Left lung (tissue), 10 donors: ENCODE measurements around the gene LNX2. TPM values are rescaled to one million over a fixed set of nuclear protein-coding genes. Genes with fewer than 3 reads are reported as not detected.

Source experiments
- ATAC-seq: fragments of 200-7000 bp; cut with Tn5 transposase; one replicate; pipeline ENCODE4 v1.9.1; 2020; ENCODE audit warnings: moderate library complexity
- DNase-seq, 4 donors: peaks; one replicate each; pipeline ENCODE4 v3.0.0-alpha.2; 2013 to 2020
- H3K27ac ChIP-seq, 2 donors: fragments of 200-600 bp; sonication (generic) in 1 of 2; one replicate each; pipeline versions ENCODE4 v1.5.0 to v1.8.0; 2020 to 2021
- H3K27me3 ChIP-seq, 2 donors: fragments of 200-600 bp; sonication (generic) in 1 of 2; one replicate each; pipeline versions ENCODE4 v1.5.0 to v1.8.0; 2020 to 2021
- H3K36me3 ChIP-seq, 2 donors: fragments of 200-600 bp; sonication (generic) in 1 of 2; one replicate each; pipeline versions ENCODE4 v1.5.0 to v1.8.0; 2020 to 2021
- H3K4me1 ChIP-seq, 2 donors: fragments of 200-600 bp; one replicate each; pipeline ENCODE4 v1.8.0; 2021
- H3K4me3 ChIP-seq, 2 donors: fragments of 200-600 bp; sonication (generic) in 1 of 2; one replicate each; pipeline versions ENCODE4 v1.5.0 to v1.8.0; 2020 to 2021; ENCODE audit warnings: mild to moderate bottlenecking in 1 of 2
- H3K9me3 ChIP-seq, 2 donors: fragments of 200-600 bp; sonication (generic) in 1 of 2; one replicate each; pipeline versions ENCODE4 v1.5.0 to v1.8.0; 2020 to 2021
- intact Hi-C, 2 donors: fragments of 100-400 bp; cut with DNase I; formaldehyde crosslinking; loops; one replicate each; pipeline versions ENCODE4 v1.11.2 to v1.14.2; 2022
- polyA plus RNA-seq, 6 donors: library from polyadenylated mRNA; unstranded; fragments of 120-200 nt; gene quantifications; one replicate each; pipeline ENCODE4 v1.2.1, GENCODE V29; 2013; ENCODE audit not compliant: insufficient read length in 6 of 6
- total RNA-seq, 2 donors: library from RNA; stranded (reverse); fragmentation: NEBNext Ultra II Directional; extraction: Animal tissue kit (Norgen Biotek cat#: 25700); gene quantifications; one replicate each; pipeline ENCODE4 v1.2.1, GENCODE V29; 2021
- TF ChIP-seq, protein P1 (sequence below), 2 donors: fragments of 200-600 bp; sonication (generic) in 1 of 2; IDR thresholded peaks; one replicate each; pipeline versions ENCODE4 v1.5.0 to v1.8.0; 2021; ENCODE audit warnings: antibody characterized with exemption in 2 of 2
- donor health status: DM: no; HTN: yes; CAD: no.
- donor health status: DM: no; HTN: no; CAD: no.

The LNX2 gene
- total and polyA plus RNA-seq, 8 donors = 16.0 to 25.9 (median 17.8) TPM

GRCh38 chr13:27619093-27619727 lies 1.1 kb downstream of the LNX2 start:
- peaks cover 11 to 45% of the 10 kb centered on the region in 2 donors for H3K4me1 ChIP-seq
- peak overlapping the region; percentile 90 to 94 for H3K4me3 ChIP-seq
- no peaks in the 10 kb centered on the region for H3K9me3 ChIP-seq
- no peak for DNase-seq
- ATAC-seq = no peak
- intact Hi-C loops = no loop called here
- peak overlapping the region; percentile 93 for H3K27ac ChIP-seq
- peaks cover 0 to 6% of the 10 kb centered on the region in 2 donors for H3K36me3 ChIP-seq
- no peaks in the 10 kb centered on the region for H3K27me3 ChIP-seq
- TF ChIP-seq, protein P1, sequence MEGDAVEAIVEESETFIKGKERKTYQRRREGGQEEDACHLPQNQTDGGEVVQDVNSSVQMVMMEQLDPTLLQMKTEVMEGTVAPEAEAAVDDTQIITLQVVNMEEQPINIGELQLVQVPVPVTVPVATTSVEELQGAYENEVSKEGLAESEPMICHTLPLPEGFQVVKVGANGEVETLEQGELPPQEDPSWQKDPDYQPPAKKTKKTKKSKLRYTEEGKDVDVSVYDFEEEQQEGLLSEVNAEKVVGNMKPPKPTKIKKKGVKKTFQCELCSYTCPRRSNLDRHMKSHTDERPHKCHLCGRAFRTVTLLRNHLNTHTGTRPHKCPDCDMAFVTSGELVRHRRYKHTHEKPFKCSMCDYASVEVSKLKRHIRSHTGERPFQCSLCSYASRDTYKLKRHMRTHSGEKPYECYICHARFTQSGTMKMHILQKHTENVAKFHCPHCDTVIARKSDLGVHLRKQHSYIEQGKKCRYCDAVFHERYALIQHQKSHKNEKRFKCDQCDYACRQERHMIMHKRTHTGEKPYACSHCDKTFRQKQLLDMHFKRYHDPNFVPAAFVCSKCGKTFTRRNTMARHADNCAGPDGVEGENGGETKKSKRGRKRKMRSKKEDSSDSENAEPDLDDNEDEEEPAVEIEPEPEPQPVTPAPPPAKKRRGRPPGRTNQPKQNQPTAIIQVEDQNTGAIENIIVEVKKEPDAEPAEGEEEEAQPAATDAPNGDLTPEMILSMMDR (IDR thresholded peaks at IDR 0.05) = no peak

- DNase-seq (no peak), ATAC-seq (peak; percentile 17)
- peak overlapping the region in 1 of 2 donors; percentile 94 for H3K4me3 ChIP-seq
These were observed 2.4 kb downstream of the LNX2 start for GRCh38 chr13:27617881-27618321.

GRCh38 chr13:27613628-27614027 lies 6.7 kb downstream of the LNX2 start:
- Histone ChIP-seq H3K4me1 (peaks cover 0 to 16% of the 10 kb centered on the region in 2 donors), H3K27ac (no peak overlapping the region), H3K27me3 (no peaks in the 10 kb centered on the region), H3K36me3 (no peaks in the 10 kb centered on the region), H3K4me3 (no peak overlapping the region), H3K9me3 (no peaks in the 10 kb centered on the region)
- TF ChIP-seq, protein P1 (IDR thresholded peaks at IDR 0.05) = no peak
- intact Hi-C loops = no loop called here
- no peak for ATAC-seq
- no peak for DNase-seq

More at GRCh38 chr13:27617881-27618321, 2.4 kb downstream of the LNX2 start:
- intact Hi-C loops = no loop called here
- Histone ChIP-seq H3K4me1 (peaks cover 0 to 33% of the 10 kb centered on the region in 2 donors), H3K27me3 (no peaks in the 10 kb centered on the region), H3K9me3 (no peaks in the 10 kb centered on the region), H3K36me3 (no peaks in the 10 kb centered on the region), H3K27ac (peak overlapping the region; percentile 93)
- TF ChIP-seq, protein P1 (IDR thresholded peaks at IDR 0.05) = no peak

- Histone ChIP-seq H3K27ac (peak overlapping the region; percentile 15 to 20), H3K4me3 (no peak overlapping the region), H3K9me3 (no peaks in the 10 kb centered on the region), H3K4me1 (peaks cover 4 to 35% of the 10 kb centered on the region in 2 donors), H3K27me3 (no peaks in the 10 kb centered on the region), H3K36me3 (no peaks in the 10 kb centered on the region)
- ATAC-seq (peak; percentile 91), DNase-seq (no peak)
- TF ChIP-seq, protein P1 (IDR thresholded peaks at IDR 0.05) = no peak
- intact Hi-C loops = no loop called here
These were observed 13.2 kb downstream of the LNX2 start for GRCh38 chr13:27607125-27607524.

DNA sequence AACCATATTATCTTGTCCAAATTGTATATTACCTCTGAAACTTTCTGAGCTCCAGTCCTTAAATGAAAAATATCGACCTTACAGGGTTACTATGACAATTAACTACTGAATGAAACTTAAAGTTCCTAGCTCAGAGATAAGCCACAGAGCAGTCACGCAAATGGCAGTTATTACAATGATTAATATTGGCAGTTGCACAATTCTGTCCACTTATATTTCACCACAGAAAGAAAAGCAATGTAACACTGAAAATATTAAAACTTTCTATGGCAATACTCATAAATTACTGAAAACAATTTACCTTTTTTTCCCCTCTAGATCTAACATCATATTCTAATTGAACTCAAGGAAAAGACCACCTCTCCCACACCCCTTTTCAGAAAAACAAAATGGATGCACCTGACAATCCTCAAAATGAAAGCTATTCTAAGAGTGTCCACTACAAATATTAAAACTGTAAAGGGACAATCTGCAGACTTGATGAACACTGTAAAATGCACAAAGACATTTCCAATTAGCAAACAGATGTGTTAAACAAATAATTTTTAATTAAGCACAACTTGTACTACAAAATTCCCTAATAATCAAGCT lies 14.6 kb downstream of the LNX2 start:
- Histone ChIP-seq H3K4me3 (no peak overlapping the region), H3K36me3 (no peaks in the 10 kb centered on the region), H3K4me1 (peaks cover 4 to 35% of the 10 kb centered on the region in 2 donors), H3K27me3 (no peaks in the 10 kb centered on the region), H3K27ac (no peak overlapping the region), H3K9me3 (no peaks in the 10 kb centered on the region)
- TF ChIP-seq, protein P1 (IDR thresholded peaks at IDR 0.05) = no peak
- no peak for DNase-seq
- peak; percentile 25 for ATAC-seq
- intact Hi-C loops = no loop called here
